Astrocyte of the spinal cord (primary cell): ENCODE data around the gene ARHGAP9.

Source experiments
- DNase-seq: peaks from one replicate; pipeline ENCODE4 v3.0.0; 2011; ENCODE audit warnings: low read depth, low spot score
- H3K4me3 ChIP-seq: 2 replicates; pipeline ENCODE4 v1.5.1; 2011; ENCODE audit warnings: low read depth, mild to moderate bottlenecking, low read length, moderate library complexity
- CTCF ChIP-seq: IDR thresholded peaks from 2 replicates; pipeline ENCODE4 v1.5.1; 2012; ENCODE audit warnings: low read depth, mild to moderate bottlenecking, low read length, inconsistent platforms
- in situ Hi-C: cut with HindIII; loops from 2 replicates; pipeline ENCODE4 v1.10.0; 2017; ENCODE audit warnings: low sequenced_read_pairs

Gene ARHGAP9

DNA sequence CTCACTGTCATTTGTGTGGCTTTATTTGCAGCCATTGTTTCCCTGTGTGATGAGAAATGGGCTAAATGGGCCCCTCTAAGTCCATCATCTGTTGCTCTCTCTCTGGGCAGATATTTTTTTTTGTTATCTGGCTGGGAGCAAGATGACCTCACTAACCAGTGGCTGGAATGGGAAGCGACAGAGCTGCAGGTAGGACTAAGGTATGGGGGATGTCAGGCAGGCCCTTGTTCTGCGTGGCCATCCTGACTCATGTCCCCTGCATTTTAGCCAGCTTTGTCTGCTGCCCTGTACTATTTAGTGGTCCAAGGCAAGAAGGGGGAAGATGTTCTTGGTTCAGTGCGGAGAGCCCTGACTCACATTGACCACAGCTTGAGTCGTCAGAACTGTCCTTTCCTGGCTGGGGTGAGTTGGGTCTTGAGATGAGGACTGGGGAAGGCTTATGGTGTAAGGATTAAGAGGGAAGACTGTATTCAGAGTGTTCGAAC is 9.5 kb upstream of the ARHGAP9 start:
- peak overlapping the region; percentile 100 for H3K4me3 ChIP-seq
- TF ChIP-seq CTCF, result no peak
- no peak for DNase-seq
- in situ Hi-C loops, result no loop called here

DNA sequence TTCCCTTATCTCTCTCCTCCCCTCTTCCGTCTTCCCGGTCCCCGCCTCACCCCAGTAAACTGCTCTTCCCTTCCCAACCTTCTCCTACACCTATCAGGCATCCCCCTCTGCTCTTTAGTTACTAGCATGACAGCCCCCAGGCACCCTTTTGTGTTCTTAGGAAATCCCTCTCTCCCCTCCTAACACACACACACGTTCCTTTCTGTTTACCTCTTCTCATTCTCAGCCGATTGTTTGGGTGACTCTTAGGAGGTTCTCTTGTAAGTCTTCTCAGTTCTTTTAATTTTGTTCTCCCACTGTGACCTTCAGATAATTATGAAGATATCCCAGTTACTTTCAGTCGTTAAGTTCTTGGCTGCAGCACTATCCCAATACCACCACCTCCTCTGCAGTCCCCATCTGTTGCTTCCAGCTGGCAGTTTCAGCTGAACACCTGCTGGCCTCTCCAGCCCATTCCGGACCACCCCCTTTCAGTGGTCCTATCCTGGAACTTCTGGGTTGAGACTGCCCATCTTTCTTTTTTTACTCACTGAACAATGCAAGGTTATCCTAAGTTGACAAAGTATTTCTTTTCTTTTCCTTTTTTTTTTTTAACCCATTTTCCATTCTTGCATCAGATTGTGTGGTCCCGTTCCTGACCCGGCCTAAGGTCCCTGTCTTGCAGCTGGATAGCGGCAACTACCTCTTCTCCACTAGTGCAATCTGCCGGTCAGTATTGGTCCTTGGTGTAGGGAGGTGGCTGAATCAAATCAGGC is 8.9 kb upstream of the ARHGAP9 start:
- no peak for DNase-seq
- in situ Hi-C loops, result no loop called here
- peak overlapping the region; percentile 100 for H3K4me3 ChIP-seq
- no peak for TF ChIP-seq CTCF

- peak within 1 kb of the TSS; percentile 100 for H3K4me3 ChIP-seq
- DNase-seq, result peak; percentile 97
- in situ Hi-C loops, result no loop called here
- TF ChIP-seq CTCF, result no peak
Measured at GRCh38 chr12:57487597-57488401, 8.1 kb upstream of the ARHGAP9 start, which contains the start of gene MARS1. TSS of gene MARS1 (plus strand) at chr12:57488068. CDS start at chr12:57488091, 23 bp downstream.

DNA sequence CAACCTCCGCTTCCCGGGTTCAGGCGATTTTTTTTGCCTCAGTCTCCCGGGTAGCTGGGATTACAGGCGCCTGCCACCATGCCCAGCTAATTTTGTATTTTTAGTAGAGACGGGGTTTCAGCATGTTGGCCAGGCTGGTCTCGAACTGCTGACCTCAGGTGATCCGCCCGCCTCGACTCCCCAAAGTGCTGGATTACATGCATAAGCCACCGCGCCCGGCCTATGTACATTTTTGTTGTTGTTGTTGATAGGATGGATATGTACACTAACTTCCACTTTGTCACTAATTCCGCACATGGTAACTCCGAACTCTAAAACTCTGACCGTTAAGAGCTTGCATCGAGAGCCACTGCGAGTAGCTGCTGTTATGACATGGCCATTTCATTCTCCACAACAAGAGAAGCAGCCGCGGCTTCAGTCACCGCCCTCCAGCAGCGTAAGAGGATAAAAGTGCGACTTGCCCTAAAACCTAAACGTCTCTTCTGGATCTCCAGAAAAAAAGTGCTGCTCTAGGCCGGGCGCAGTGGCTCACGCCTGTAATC is 7.5 kb upstream of the ARHGAP9 start:
- no peak for TF ChIP-seq CTCF
- no peak for DNase-seq
- in situ Hi-C loops, result no loop called here
- peak overlapping the region; percentile 100 for H3K4me3 ChIP-seq

DNA sequence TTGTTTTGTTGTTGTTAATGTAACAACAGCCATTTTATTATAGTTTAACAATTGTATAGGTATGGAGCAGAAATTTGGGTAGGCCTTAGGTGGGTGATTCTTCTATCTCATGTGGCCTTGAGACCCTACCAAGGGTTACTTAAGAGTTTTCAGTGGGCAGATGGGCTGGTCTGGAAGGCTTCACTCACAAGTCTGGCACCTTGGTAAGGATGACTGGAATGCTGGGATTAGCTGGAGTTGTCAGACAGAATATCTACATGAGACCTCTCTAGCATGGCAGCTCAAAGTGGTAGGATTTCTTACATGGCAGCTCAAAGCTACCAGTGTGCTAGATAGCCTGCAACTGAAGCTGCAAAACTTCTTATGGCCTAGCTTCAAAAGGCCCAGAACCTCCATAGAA is 6.0 kb upstream of the ARHGAP9 start:
- no peak for DNase-seq
- in situ Hi-C loops, result no loop called here
- H3K4me3 ChIP-seq, result no peak overlapping the region
- TF ChIP-seq CTCF, result no peak

DNA sequence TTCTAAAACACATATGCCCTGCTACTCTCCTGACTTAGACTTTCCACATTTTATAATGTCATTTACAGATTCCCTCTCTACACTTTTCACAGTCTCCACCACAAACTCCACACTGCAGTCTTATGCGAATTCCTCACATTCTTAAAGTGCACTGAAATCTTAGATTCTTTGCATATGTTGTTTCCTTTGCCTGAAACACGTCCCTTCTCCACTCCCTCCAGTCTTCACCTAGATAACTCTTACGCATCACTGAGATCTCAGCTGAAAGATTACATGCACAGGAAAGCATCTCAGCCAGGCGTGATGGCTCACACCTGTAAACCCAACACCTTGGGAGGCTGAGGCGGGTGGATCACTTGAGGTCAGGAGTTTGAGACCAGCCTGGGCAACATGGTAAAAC is 3.8 kb upstream of the ARHGAP9 start:
- peak; percentile 56 for DNase-seq
- no peak overlapping the region for H3K4me3 ChIP-seq
- in situ Hi-C loops, result no loop called here
- TF ChIP-seq CTCF, result no peak
